MG63 (cell line): ENCODE data around the gene UNCX. TPM values are rescaled to one million over a fixed set of nuclear protein-coding genes. Genes with fewer than 3 reads are reported as not detected.

Experiments used
- total RNA-seq: library from RNA; depleted of rRNA; stranded (reverse); fragments of >200 nt; shearing (Covaris generic); gene quantifications from 2 replicates; pipeline ENCODE4 v1.2.3, GENCODE V29; 2014; ENCODE audit warnings: low replicate concordance; rRNA removed

The UNCX gene
- total RNA-seq, 1 experiment from 2014 or later = not detected

Other genes starting within 250 kb of the UNCX start
- not detected in 2 replicates for gene CYP2W1, start 249.7 kb upstream of the UNCX start, total RNA-seq
- gene GPR146, start 188.3 kb upstream of the UNCX start, total RNA-seq = 1.5 TPM in 1 of 2 replicates, not detected in the other
- 2.2 and 2.8 TPM in 2 replicates for gene GPER1, start 144.8 kb upstream of the UNCX start, total RNA-seq
- gene ZFAND2A, start 72.7 kb upstream of the UNCX start, total RNA-seq = 49.9 and 71.8 TPM in 2 replicates
- gene MICALL2, start 226.6 kb downstream of the UNCX start, total RNA-seq = 7.9 and 13.5 TPM in 2 replicates